HG03095 (cell line): ENCODE data around the gene TPRX2.
"Not testable (repeated sequence)": the region's sequence is repeated elsewhere in the genome, so short reads cannot be mapped to it uniquely, and the experiment has no call there.

Experiments
- ATAC-seq: cut with Tn5 transposase; IDR thresholded peaks from one replicate; pipeline ENCODE4 v1.9.1; 2021; ENCODE audit warnings: moderate library complexity; ENCODE audit not compliant: unreplicated experiment

TPRX2 gene

DNA sequence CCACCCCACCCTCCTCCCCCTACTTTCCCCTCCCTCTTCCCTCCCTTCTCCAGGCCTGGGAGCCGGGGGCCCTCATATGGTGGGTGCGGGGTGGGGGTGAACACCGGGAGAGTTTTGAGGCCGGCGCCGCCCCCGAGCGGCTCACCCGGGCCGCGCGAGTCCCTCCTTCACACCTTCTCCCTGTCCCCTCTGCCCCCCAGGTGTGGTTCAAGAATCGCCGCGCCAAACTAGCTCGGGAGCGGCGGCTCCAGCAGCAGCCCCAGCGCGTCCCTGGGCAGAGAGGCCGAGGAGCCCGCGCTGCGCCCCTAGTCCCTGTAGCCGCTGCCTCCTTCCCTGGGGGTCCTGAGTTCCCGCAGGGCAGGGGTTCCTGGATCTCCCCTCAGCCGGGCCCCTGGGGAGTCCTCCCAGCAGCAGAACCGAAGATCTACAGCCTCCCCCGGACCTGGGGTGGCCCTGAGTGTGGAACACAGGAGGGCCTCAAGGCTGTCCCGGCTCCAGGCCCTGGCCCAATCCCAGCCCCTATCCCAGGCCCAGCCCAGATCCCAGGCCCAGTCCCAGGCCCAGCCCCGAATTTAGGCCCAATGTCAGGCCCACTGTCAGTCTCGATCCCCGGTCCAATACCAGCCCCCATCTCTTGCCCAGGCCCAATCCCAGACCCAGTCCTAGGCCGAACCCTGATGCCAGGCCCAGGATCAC, 1.7 kb downstream of the TPRX2 start:
- ATAC-seq = no peak

DNA sequence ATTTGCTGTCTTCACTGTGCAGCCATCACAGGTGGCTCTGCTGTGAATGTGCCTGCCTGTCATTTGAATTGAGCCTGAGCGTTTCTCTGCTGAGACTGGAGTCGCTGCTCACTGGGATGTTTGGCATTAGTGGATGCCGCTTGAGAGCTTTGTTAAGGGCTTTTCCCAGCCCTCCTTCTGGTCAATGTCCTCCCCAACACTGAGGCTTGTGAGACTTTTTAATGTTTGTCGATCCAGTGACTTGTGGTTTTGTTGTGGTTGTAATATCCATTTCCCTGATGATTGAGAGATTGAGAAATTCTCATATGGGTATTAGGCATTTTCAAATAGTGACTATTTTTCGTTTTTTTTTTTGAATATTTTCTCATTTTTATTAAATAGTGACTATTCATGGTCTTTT, 2.6 kb downstream of the TPRX2 start:
- ATAC-seq = no peak

DNA sequence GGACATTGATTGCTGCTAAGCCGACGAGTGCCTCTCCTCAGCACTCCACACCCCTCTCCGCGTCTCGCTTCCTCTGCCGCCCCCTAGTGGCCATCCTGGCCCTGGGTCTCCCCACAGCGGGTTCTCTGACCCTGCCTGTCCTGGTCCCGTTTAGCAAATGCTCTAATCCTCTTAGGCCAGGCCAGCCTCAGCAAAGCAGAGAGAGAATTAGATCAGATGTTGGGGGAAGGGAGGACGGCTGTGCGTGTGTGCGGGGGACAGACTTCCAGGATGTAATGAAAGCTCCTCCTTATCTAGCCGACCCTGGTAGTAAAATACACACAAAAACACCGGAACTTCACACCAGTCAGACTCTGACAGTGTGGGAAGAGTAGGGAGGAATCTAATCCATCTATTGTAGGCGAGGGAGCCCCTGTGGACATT, 4.5 kb downstream of the TPRX2 start:
- no peak for ATAC-seq

DNA sequence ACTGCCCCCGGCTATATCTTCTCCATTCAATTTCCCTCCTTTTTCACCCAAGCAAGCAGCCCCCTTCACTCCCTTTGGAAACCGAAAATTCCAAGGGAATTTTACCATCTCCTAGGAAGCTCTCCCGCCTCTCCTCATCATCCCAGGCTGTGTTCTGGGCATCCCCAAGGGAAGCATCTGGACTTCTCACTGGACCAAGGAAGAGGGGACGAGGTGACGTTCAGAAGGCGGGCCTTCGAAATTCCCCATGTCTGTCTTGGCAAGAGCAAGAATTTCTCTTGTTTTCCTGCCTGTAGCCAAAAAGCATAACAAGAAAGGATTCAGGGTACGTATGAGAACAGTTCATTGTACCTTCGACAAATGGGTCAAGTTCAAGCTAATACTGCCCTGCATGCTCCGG, 6.1 kb downstream of the TPRX2 start:
- no peak for ATAC-seq

DNA sequence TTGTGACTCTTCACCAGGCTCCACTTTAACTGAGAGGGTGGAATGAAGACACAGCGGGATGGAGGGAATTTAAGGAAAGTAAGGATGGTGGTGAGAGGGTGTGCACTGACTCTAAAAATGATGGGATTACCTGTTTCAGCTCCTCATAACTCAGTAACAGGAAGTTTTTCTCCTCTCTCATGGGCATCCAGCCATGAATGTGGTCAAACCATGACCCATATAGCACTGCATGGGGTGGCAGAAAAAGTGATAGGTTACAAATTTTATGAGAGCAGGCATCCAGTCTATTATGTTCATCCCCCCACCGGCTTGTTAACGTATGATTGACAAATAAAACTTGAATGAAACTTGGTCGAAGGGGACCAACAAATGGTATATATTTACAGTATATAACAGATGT, 19.9 kb downstream of the TPRX2 start:
- no peak for ATAC-seq

DNA sequence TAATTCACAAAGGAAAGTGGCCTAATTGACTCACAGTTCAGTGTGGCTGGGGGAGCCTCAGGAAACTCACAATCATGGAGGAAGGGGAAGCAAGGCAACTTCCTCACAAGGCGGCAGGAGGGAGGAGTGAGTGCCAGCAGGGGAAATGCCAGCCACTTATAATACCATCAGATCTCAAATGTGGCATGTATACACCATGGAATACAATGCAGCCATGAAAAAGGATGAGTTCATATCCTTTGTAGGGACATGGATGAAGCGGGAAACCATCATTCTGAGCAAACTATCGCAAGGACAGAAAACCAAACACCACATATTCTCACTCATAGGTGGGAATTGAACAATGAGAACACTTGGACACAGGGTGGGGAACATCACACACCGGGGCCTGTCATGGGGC, 20.4 kb downstream of the TPRX2 start:
- not testable (repeated sequence) for ATAC-seq

DNA sequence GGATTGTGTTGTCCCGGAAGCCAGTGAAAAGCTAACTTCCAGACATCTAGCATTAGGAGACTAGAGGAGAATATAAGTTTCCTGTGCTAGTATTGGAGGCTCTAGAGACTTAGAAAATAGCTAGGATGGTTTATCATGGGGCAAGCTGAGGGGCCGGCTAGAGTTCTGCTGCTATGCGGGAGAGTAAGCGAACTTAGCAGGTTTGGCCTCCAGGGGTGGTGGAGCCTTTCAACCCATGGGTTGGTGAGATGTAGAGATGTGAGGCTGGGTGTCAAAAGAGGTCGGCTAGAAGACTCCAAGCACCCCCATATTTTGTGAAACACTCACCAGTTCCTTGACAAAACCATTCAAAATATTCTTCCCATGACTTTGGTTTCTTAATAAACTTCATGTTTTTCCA, 22.7 kb downstream of the TPRX2 start:
- ATAC-seq = no peak

DNA sequence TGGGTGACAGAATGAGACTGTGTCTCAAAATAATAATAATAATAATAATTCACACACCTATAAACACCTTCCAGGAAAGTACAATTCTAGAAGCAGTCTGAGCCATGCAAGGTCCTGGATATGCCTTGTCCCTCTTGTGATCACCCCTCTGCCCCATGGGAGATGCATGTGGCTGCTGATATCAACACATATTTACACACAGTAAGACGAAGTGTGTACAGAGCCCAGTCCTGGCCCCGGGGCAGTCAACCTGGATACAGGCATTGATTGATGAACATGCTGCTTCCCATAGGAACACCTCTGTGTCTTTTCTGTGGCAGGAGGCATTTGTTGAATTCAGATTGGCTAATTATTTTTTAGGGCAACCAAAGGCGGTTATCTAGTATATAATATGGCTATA, 23.9 kb downstream of the TPRX2 start:
- ATAC-seq = no peak

DNA sequence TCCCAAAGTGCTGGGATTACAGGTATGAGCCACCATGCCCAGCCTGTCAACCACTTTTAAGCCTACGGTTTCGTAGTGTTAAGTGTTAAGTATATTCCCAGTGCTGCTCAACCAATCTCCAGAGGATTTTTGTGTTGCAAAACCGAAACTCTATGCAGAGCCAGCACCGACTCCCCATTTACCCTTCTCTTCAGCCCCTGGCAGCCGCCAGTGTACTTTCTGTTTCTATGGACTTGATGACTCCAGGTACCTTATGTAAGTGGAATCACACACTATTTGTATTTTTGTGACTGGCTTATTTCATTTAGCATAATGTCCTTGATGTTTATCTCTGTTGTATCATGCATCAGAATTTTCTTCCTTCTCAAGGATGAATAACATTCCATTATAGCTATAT, 26.0 kb downstream of the TPRX2 start:
- no peak for ATAC-seq

DNA sequence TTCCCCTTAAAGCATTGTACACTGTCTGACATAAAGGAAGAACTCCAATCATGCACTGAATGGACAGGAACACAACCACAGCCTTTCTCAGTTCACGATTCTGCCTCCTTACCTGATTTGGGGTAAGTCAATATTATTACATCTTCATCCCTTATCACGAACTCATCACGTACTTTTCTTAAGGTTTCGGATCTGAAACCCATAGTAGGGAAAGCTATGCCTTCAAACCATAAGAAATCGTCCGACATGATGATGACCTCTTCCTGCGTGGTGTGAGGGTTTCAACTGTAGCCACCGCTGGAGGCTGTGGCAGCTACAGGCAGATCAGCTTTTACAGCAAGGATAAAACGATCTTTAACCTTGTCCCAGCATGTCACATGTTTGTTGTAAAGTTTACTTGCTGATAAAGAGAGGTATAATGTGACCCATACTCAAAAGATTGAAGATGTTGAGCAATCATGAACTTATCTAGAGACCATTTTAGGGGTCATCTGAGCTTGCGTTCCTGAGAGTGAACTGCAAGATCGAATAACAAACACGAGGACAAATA, 27.1 kb downstream of the TPRX2 start, which contains the start of gene SULT2A1:
Gene SULT2A1 (minus strand): TSS at position 306 of the 550 bp plus-strand sequence. CDS start 58 bp downstream, at position 248.
- no peak for ATAC-seq

DNA sequence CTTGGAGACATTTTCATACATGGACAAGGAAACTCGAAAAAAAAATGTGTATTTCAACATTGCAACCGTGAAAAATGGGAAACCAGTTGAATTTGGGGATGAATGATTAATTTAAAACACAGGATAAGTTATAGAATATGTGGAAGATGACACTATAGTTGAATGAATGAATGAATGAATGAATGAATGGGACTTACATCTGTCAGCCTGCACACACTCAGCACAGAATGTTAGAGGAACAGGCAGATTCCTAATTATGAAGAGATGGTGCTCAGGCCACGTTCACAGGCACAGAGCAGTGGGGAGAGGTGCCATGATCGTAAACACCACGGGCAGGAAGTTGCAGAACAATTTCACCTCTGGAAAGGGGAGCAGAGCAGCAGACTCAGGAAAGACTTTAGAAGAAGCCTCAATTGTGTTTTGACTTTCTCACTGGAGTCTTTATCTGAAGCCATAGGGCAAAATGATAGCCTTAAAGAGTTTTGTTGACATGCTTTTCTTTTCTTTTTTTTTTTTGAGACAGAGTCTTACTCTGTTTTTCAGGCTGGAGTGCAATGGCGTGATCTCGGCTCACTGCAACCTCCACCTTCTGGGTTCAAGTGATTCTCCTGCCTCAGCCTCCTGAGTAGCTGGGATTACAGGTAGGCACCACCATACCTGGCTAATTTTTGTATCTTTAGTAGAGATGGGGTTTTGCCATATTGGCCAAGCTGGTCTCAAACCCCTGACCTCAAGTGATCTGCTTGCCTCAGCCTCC, 32.0 kb downstream of the TPRX2 start:
- no peak for ATAC-seq

DNA sequence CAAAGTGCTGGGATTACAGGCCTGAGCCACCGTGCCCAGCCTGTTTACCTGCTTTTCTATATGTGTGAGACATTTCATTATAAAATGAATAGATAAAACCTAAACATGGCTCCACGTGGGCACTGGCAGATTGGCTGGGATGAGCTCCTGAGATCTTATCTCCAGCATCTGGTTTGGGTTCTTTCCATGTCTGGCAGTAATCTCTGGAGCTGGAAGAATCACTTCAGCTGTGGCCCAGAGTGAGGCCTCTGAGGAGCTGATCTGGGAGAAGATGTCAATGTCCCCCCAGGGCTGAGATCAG, 32.5 kb downstream of the TPRX2 start:
- no peak for ATAC-seq

DNA sequence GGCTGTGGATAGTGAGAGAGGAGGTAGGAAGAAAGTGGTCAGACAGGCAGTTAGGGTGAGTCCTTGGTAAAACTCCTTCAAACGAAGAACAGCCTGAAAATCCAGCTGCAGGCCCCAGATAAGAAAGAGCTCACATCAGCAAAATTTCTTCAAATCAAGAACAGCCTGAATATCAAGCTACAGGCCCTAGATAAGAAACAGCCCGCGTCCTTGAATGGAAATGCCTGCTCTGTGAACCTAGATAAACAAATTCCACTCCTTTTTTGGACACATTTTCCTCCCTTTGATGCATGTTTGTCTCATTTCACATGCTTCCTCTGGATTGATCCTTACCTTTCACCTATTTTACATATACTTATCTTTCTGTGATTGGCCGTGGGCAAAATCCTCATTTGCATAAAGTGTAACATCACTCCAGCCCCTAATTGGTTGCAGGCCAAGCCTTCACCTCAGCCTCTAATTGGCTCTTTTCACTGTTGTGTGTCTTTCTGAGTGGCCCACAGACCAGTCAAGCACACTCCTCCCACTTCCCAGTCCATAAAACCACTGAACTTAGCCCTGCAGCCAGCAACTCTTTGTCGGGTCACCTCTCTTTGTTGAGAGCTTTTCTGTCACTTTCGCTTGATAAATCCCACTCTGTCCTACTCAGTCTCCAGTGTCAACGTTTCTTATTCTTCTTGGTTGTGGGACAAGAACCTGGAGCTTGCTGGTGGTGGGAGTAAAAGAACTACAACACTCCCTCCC, 33.1 kb downstream of the TPRX2 start:
- no peak for ATAC-seq

DNA sequence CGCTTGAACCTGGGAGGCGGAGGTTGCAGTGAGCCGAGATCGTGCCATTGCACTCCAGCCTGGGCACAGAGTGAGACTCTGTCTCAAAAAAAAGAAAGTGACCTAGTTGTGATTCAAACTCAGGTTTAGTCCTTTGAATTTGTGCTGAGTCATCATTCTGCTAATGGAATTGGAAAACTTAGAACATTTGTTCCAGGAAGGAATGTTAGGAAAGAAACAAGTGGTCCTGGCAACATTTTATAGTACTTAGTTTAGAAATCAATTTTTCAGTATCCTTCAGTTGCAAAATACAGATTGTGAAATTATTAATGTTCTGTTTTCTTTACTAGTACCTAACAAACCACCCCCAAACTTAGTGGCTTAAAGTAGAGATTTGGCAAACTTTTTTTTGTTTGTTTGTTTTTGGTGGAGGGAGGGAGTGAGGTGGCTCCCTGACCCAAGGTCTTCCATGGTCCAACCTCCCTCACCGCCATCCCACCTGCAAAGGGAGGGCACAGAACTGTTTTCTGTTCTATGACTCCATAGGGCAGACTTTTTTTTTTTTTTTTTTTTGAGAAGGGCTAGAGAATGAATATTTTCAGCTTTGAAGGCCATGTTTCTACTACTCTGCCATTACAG, 36.2 kb downstream of the TPRX2 start:
- ATAC-seq = no peak

DNA sequence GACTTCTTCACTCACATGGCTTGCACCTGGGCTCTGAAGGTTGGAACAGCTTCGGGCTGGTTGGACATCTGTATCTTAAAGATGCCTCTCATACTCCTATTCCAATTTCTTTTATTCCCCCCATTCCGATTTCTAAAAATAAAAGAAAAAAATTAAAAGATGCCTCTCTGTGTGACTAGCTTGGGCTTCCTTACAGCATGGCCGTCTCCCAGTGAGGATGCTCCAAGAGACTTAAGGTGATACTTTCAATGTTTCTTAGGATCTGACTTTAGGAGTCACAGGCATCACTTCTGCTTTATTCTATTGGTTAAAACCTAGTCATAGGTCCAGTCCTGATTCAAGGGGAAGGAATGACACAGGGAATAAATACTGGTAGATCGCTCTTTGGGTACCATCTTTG, 37.0 kb downstream of the TPRX2 start:
- no peak for ATAC-seq

DNA sequence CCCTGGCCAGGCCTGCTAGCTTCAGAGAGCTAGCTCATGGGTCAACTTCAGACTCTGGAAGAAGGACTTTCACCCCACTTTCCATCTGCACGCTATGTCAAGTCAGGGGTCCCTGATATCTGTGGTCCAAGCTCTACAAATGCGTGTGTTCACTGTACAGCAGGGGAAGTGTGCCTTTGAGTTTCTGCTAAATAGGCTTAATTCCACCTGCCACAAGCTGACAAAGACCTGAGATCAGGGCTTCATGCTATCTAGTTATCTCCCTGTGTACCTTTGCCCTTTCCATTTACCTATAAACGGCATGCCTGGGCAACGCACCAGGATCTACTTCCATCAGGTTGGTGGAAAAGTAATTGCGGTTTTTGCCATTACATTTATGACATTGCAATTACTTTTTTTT, 37.7 kb downstream of the TPRX2 start:
- ATAC-seq = no peak

DNA sequence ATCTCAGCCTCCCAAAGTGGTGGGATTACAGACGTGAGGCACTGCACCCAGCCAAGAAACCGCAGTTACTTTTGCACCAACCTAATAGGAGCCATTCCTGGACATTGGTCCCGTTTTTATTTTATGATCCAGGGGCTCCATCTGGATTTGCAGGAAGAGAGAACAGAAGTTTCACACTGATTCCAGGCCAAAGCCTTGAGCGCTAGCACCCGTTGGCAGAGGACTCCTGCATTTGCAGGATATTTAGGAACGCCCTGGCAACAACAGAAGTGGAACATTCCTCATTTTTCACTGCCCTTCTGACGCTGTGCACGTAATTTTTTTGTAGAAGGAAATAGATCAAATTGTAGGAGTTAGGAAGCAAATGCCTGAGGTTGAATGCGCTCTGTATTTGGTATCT, 38.8 kb downstream of the TPRX2 start:
- ATAC-seq = no peak

DNA sequence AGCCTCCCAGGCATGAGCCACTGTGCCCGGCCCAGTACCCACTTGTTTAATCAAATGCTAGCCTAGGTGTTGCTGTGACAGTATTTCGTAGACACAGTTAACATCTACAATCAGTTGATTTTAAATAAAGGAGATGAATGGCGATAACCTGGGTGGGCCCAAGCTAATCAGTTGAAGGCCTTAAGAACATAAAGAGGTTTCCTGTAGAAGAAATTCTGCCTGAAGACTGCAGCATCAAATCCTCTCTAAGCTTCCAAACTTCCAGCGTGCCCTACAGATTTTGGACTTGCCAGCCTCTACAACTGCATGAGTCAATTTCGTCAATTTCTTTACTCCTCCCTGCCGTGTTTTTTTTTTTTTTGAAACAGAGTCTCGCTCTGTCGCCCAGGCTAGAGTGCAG, 40.3 kb downstream of the TPRX2 start:
- no peak for ATAC-seq

DNA sequence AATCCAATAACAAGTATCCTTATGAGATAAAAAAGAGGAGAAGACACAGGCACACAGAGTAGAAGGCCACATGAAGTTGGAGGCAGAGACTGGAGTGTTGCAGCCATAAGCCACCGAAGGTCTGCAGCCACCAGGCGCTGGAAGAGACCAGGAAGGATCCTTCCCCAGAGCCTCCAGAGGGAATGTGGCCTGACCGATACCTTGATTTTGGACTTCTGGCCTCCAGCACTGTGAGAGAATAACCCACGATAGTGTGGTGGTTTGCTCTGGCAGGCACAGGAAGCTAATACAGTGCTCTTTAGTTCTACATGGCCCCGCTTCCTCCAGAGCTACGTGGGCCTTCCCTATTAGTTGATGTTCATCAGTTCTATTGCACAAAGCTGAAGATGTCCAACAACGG, 42.3 kb downstream of the TPRX2 start:
- no peak for ATAC-seq

DNA sequence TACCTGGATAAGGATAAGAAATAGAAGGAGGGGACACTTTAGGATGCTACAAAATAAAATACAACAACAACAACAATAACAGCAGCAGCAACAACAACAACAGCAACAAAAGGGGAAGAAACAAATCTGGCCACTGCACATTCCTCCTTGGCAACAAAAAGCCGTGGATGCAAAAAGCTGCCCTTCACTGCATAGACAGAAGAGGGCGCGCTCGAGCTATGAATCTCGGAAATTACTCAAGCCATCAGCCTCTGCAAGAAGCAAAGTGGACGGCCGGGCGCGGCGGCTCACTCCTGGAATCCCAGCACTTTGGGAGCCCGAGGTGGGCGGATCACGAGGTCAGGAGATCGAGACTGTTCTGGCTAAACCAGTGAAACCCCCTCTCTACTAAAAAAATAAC, 50.3 kb downstream of the TPRX2 start:
- ATAC-seq = not testable (repeated sequence)

DNA sequence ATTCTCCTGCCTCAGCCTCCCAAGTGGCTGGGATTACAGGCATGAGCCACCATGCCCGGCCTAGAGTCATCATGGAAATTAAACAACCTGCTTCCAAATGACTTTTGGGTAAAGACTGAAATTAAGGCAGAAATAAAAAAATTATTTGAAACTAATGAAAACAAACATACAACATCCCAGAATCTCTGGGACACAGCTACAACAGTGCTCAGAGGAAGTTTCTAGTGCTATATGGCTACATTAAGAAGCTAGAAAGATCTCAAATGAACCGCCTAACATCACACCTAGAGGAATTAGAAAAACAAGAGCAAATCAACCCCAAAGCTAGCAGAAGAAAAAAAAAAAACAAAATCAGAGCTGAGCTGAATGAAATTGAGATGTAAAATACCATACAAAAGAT, 51.2 kb downstream of the TPRX2 start:
- ATAC-seq = not testable (repeated sequence)
